Measurements from ENCODE around the gene HTRA1. TPM values are rescaled to one million over a fixed set of nuclear protein-coding genes. Genes with fewer than 3 reads are reported as not detected.

HTRA1 gene
- total and polyA plus RNA-seq, 2 of the 4 experiments (the other 2 are of a cell fraction) = 28.5 to 108 TPM

DNA sequence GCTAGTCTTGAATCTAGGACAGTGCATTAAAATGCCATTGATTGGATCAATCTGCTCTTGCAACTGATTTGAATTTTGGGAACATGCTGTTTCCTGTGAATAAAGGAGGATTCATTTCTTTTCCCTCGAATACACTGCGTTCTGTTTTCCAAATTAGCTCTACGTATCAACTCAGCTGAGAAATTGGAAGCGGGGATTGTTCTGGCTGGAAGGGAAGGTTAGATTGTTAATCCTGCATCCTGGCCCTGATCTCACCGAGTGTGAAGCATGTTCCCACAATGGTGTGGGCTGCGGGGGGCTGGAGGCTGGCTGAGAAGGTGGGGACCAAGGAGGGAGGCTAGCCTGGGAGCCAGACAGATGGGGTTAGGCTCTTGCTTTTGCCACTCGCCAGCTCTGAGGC lies 17.6 kb downstream of the HTRA1 start:
- Histone ChIP-seq H4K20me1 (ENCODE audit: insufficient read depth, low read length) (no peaks in the 10 kb centered on the region; the same call in 1 of the 2 replicates), H3K27ac (ENCODE audit: insufficient read depth, low read length) (no peak overlapping the region), H2AK5ac (ENCODE audit: low read depth, low read length) (no peak overlapping the region), H3K4me2 (ENCODE audit: low read depth, low read length) (no peak overlapping the region), H3K4ac (ENCODE audit: low read depth, low read length) (no peak overlapping the region), H3K23ac (ENCODE audit: low read depth, low read length) (no peak overlapping the region), H3K4me3 (ENCODE audit: insufficient read depth, low read depth, low read length) (no peak overlapping the region), H3K36me3 (ENCODE audit: control insufficient read depth, insufficient read depth, low read length) (no peaks in the 10 kb centered on the region), H2AK9ac (replicated peaks; ENCODE audit: low read depth, low read length, poor library complexity) (no peak overlapping the region), H3K56ac (ENCODE audit: extremely low read depth, insufficient read depth, low read length) (no peak overlapping the region), H2BK20ac (ENCODE audit: low read depth, low read length) (no peak overlapping the region), H3K79me1 (ENCODE audit: low read depth in 1 of 2, low read length in 2 of 2) (peaks cover 4 to 9% of the 10 kb centered on the region in 2 experiments; a peak in 2 of 4 replicates), H3K18ac (ENCODE audit: low read depth, low read length) (no peak overlapping the region), H4K91ac (ENCODE audit: insufficient read depth, low read depth, low read length) (no peak overlapping the region), H2BK5ac (ENCODE audit: low read depth, low read length, poor library complexity, severe bottlenecking) (no peak overlapping the region), H3K4me1 (ENCODE audit: control insufficient read depth, insufficient read depth, low read length) (peaks cover 16% of the 10 kb centered on the region), H2AFZ (replicated peaks; ENCODE audit: low read length, poor library complexity) (no peak overlapping the region), H4K8ac (ENCODE audit: low read depth in 2 of 2, low read length in 2 of 2) (no peak overlapping the region), H3K27me3 (ENCODE audit: control insufficient read depth, insufficient read depth, low read length) (no peaks in the 10 kb centered on the region), H3K9me3 (ENCODE audit: control insufficient read depth, insufficient read depth, low read length) (no peaks in the 10 kb centered on the region), H3K14ac (replicated peaks; ENCODE audit: low read depth, low read length) (no peak overlapping the region), H2BK120ac (ENCODE audit: low read depth, low read length) (no peak overlapping the region), H3K9ac (ENCODE audit: low read depth, low read length) (no peak overlapping the region), H4K5ac (ENCODE audit: low read depth, low read length) (no peak overlapping the region), H3K9me1 (ENCODE audit: insufficient read depth, low read length) (peaks cover 3% of the 10 kb centered on the region; the same call in 1 of the 2 replicates), H2BK15ac (ENCODE audit: low read depth, low read length) (no peak overlapping the region)
- no TSS peak for BruUV-seq (replicated peaks)
- CTCF ChIA-PET = no interaction called here
- dilution Hi-C loops (cut with HindIII; ENCODE audit: low sequenced_read_pairs, unreplicated experiment) = no loop called here
- intact Hi-C loops (cut with micrococcal nuclease) = no loop called here
- POLR2A ChIA-PET (ENCODE audit: unreplicated experiment) = no interaction called here
- ATAC-seq (ENCODE audit: low read depth) (no peak), DNase-seq (no peak)
- in situ Hi-C loops (cut with MboI; ENCODE audit: low sequenced_read_pairs) = no loop called here
- WGBS, 2 experiments (ENCODE audit: extremely low coverage in 2 of 2, insufficient read length in 1 of 2) = 100% methylated on average over 2 of the region's 7 CpGs; no CpG with 5 or more reads in 1 of the 2 experiments
- no peak for TF ChIP-seq MAFK (IDR thresholded peaks at IDR 0.05; ENCODE audit: low read depth, low read length)
- TF ChIP-seq, protein P1, sequence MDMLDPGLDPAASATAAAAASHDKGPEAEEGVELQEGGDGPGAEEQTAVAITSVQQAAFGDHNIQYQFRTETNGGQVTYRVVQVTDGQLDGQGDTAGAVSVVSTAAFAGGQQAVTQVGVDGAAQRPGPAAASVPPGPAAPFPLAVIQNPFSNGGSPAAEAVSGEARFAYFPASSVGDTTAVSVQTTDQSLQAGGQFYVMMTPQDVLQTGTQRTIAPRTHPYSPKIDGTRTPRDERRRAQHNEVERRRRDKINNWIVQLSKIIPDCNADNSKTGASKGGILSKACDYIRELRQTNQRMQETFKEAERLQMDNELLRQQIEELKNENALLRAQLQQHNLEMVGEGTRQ (IDR thresholded peaks at IDR 0.05; ENCODE audit: low read depth, low read length) = no peak
- no peak for TF ChIP-seq RAD21 (IDR thresholded peaks at IDR 0.05; ENCODE audit: low read length)
- TF ChIP-seq MXI1 (IDR thresholded peaks at IDR 0.05; ENCODE audit: borderline replicate concordance, low read depth, low read length) = no peak
- TF ChIP-seq RFX5 (IDR thresholded peaks at IDR 0.05; ENCODE audit: low read depth, low read length) = no peak
- no peak for TF ChIP-seq POLR2A (IDR thresholded peaks at IDR 0.05; ENCODE audit: low read depth, low read length)
- TF ChIP-seq FOS (IDR thresholded peaks at IDR 0.05; ENCODE audit: low read depth, low read length) = no peak

Data from IMR-90 (cell line).